Activated B cell treated with CpG ODN at 0.5 μM for 24 hours (primary cell): ENCODE results near the gene BASP1. TPM values are rescaled to one million over a fixed set of nuclear protein-coding genes. Genes with fewer than 3 reads are reported as not detected.
"Not testable (repeated sequence)": the region's sequence is repeated elsewhere in the genome, so short reads cannot be mapped to it uniquely, and the experiment has no call there.

ENCODE experiments used
- ATAC-seq: fragments of 200-7000 bp; cut with Tn5 transposase; one replicate; pipeline ENCODE4 v1.10.0; 2021; ENCODE audit warnings: low read depth, mild to moderate bottlenecking, moderate library complexity
- CTCF ChIA-PET: fragments of 350-600 bp; sonication (Branson Sonifier 250); formaldehyde crosslinking; loops from one replicate; lab custom pipeline; 2021; ENCODE audit warnings: antibody characterized with exemption; lab: Charles Lee
- POLR2A ChIA-PET: fragments of 350-600 bp; sonication (Branson Sonifier 250); formaldehyde crosslinking; loops from one replicate; lab custom pipeline; 2021; ENCODE audit warnings: antibody characterized with exemption; lab: Charles Lee
- DNase-seq: peaks from one replicate; pipeline ENCODE4 v3.0.0; 2022
- H3K27ac Mint-ChIP-seq: one replicate; pipeline ENCODE4 v1.8.0; 2020; ENCODE audit warnings: mixed read lengths
- H3K27me3 Mint-ChIP-seq: one replicate; pipeline ENCODE4 v1.8.0; 2021; ENCODE audit warnings: mixed read lengths
- H3K36me3 Mint-ChIP-seq: one replicate; pipeline ENCODE4 v1.8.0; 2021; ENCODE audit warnings: low read depth, mixed read lengths
- H3K4me1 Mint-ChIP-seq: one replicate; pipeline ENCODE4 v1.8.0; 2021; ENCODE audit warnings: mixed read lengths
- H3K4me3 Mint-ChIP-seq: one replicate; pipeline ENCODE4 v1.8.0; 2020; ENCODE audit warnings: mild to moderate bottlenecking, mixed read lengths
- H3K9me3 Mint-ChIP-seq: one replicate; pipeline ENCODE4 v1.8.0; 2020; ENCODE audit warnings: mixed read lengths
- intact Hi-C: fragments of 100-400 bp; cut with micrococcal nuclease; formaldehyde crosslinking; loops from one replicate; pipeline ENCODE4 v1.15.1; 2024
- total RNA-seq: library from RNA; stranded (reverse); gene quantifications from 2 replicates; pipeline ENCODE4 v1.2.3, GENCODE V29; 2022
- TF ChIP-seq, protein P1 (sequence below): fragments of 200-600 bp; IDR thresholded peaks from one replicate; pipeline ENCODE4 v1.8.0; 2022; ENCODE audit warnings: antibody characterized with exemption, mild to moderate bottlenecking

The BASP1 gene
- total RNA-seq, 1 donor from 2014 or later, result 316 TPM

DNA sequence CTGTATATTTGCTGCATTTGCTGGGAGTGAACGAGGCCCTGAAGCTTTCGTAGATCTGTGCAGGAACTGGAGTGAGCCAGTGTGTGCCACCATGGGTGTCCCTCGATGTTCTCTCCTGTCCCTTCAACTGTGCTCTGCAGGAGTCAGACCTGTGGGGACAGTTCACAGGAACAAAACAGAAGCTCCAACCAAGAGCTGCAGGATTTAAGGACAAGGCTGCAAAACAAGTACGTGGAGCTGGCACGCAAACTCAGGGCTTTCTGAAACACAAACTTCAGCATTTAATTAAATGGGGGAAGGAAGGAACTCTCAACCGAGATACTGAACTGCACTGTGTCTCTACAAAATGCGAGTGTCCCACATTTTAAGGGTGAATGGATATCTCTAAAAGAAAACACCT lies 24.2 kb downstream of the BASP1 start:
- ChIA-PET POLR2A (interaction anchor here (1.0 kb wide), 1 partner anchor 14 kb away, joined by 3 read pairs; no protein-coding TSS in a partner anchor), CTCF (no interaction called here)
- DNase-seq (no peak), ATAC-seq (no peak)
- Mint-ChIP-seq H3K4me1 (peaks cover 81% of the 10 kb centered on the region), H3K4me3 (peak overlapping the region; percentile 60), H3K36me3 (peaks cover 70% of the 10 kb centered on the region), H3K27ac (peak overlapping the region; percentile 54), H3K9me3 (no peaks in the 10 kb centered on the region), H3K27me3 (no peaks in the 10 kb centered on the region)
- TF ChIP-seq, protein P1, sequence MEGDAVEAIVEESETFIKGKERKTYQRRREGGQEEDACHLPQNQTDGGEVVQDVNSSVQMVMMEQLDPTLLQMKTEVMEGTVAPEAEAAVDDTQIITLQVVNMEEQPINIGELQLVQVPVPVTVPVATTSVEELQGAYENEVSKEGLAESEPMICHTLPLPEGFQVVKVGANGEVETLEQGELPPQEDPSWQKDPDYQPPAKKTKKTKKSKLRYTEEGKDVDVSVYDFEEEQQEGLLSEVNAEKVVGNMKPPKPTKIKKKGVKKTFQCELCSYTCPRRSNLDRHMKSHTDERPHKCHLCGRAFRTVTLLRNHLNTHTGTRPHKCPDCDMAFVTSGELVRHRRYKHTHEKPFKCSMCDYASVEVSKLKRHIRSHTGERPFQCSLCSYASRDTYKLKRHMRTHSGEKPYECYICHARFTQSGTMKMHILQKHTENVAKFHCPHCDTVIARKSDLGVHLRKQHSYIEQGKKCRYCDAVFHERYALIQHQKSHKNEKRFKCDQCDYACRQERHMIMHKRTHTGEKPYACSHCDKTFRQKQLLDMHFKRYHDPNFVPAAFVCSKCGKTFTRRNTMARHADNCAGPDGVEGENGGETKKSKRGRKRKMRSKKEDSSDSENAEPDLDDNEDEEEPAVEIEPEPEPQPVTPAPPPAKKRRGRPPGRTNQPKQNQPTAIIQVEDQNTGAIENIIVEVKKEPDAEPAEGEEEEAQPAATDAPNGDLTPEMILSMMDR, result no peak
- intact Hi-C loops, result no loop called here

DNA sequence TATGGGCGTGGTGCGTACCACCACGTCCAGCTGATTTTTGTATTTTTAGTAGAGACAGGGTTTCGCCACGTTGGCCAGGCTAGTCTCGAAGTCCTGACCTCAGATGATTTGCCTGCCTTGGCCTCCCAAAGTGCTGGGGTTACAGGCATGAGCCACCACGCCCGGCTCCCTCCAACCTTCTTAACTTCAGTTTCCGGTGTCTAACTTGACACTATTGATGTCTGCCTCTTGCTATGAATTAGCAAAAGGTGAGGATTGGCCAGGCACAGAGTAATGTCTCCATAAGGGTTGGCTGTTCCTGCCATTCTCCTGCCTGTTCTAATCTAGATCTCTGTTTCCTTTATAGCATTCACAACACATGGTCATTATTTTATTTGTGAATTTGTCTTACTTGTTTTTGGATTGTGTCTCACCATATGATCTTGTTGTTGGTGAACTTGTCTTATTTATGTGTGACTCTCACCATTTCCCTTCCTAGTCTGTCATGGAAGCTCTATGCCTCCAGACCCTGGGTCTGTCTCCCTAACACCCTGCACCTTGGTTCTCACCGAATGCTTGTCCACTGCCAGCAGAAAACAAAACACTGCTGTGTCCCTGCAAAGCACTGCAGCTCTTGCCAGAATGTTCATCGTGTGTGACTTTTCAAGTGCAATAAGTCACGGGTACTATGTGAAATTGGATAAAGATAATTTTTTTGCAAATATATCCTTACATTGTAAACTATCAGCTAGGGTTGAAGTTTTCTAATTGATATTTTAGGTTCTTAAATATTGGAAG lies 26.0 kb downstream of the BASP1 start:
- peaks cover 77% of the 10 kb centered on the region for H3K4me1 Mint-ChIP-seq
- H3K4me3 Mint-ChIP-seq, result peak overlapping the region; percentile 35
- DNase-seq (no peak), ATAC-seq (no peak)
- TF ChIP-seq, protein P1, result no peak
- H3K9me3 Mint-ChIP-seq, result no peaks in the 10 kb centered on the region
- ChIA-PET CTCF (no interaction called here), POLR2A (interaction anchor here (0.6 to 0.8 kb wide), 2 partner anchors 9 to 19 kb away, joined by 3 read pairs; no protein-coding TSS in a partner anchor)
- H3K27me3 Mint-ChIP-seq, result no peaks in the 10 kb centered on the region
- peaks cover 71% of the 10 kb centered on the region for H3K36me3 Mint-ChIP-seq
- intact Hi-C loops, result loop anchor here (1.0 kb wide), 1 partner anchor 12 kb away; no protein-coding TSS in a partner anchor
- H3K27ac Mint-ChIP-seq, result peak overlapping the region; percentile 1

DNA sequence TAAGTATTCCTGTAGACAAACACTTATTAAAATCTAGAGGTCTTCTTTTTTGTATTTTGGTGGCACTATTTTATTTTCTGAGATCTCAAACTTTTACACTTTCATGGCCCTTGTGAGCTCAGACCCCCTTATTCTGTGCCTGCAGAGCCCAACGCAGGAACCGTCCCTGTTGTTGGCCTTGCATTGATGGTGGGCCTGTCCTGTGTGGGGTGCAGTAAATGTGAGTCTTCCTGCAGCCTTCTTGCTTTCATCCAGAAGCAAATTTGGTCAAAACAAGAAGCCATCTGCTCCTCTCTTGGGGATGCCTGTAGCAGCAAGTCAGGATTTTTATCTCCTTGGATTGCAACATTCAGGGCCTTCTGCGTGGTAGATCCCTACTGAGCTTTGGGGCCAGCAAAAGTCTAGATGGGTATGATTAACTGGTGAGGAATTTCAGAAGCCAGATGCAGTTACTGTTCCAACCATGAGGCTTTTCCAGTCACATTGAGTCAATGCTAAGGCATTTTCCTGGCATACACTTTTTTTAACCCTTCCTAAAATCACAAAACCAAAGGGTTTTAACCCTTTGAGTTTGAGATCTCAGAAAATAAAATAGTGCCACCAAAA lies 31.7 kb downstream of the BASP1 start:
- no peak for ATAC-seq
- POLR2A ChIA-PET, result interaction anchor here (0.6 to 1.1 kb wide), 3 partner anchors 19 to 90 kb away, joined by 3 to 5 read pairs (median 4); partner anchors contain the start of gene BASP1
- H3K4me1 Mint-ChIP-seq, result peaks cover 70% of the 10 kb centered on the region

DNA sequence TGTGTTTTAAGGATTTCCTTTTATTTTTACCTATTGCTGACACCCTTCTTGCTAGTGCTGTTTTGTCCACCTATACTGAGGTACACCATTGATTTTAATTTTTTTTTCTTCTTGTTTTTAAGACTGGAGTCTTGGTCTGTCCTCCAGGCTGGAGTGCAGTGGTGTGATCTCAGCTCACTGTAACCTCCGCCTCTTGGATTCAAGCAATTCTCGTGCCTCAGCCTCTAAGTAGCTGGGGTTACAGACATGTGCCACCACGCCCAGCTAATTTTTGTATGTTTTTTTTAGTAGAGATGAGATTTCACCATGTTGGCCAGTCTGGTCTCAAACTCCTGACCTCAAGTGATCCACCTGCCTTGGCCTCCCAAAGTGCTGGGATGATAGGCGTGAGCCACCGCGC lies 32.4 kb downstream of the BASP1 start:
- H3K27ac Mint-ChIP-seq, CTCF ChIA-PET, ATAC-seq, DNase-seq, H3K4me3 Mint-ChIP-seq, H3K9me3 Mint-ChIP-seq, H3K27me3 Mint-ChIP-seq: not testable (repeated sequence)
- POLR2A ChIA-PET, result interaction anchor here (0.6 to 1.1 kb wide), 2 partner anchors 33 to 90 kb away, joined by 3 to 4 read pairs; partner anchors contain the start of gene BASP1
- H3K4me1 Mint-ChIP-seq, result peaks cover 74% of the 10 kb centered on the region
- intact Hi-C loops, result loop anchor here (10.0 kb wide), 1 partner anchor 1445 kb away; no protein-coding TSS in a partner anchor
- peaks cover 72% of the 10 kb centered on the region for H3K36me3 Mint-ChIP-seq

More for the DNA sequence above, 31.7 kb downstream of the BASP1 start:
- no peaks in the 10 kb centered on the region for H3K27me3 Mint-ChIP-seq
- DNase-seq, result no peak
- intact Hi-C loops, result no loop called here
- no peak overlapping the region for H3K4me3 Mint-ChIP-seq
- TF ChIP-seq, protein P1, result no peak
- no peaks in the 10 kb centered on the region for H3K9me3 Mint-ChIP-seq
- peak overlapping the region; percentile 65 for H3K27ac Mint-ChIP-seq
- CTCF ChIA-PET, result no interaction called here
- H3K36me3 Mint-ChIP-seq, result peaks cover 68% of the 10 kb centered on the region

DNA sequence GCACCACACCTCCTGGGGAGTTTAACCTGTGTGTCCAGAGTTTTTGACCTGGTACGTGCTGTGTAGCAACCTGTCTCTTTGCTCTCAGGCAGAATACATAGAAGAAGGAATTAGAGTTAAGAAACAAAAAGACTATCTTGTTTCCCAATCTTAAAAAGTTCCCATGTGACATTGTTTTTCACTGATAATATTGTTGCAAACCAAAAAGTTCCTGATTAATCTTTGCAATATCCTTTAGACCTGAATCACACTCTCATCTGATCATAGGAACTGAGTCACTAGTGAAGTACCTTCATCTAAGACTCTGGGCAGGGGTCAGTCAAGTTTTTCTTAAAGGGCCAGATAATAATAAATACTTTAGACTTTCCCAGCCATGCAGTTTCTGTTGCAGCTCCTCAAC lies 35.1 kb downstream of the BASP1 start:
- intact Hi-C loops, result loop anchor here (10.0 kb wide), 1 partner anchor 1442 kb away; no protein-coding TSS in a partner anchor
- peaks cover 84% of the 10 kb centered on the region for H3K4me1 Mint-ChIP-seq
- peak overlapping the region; percentile 44 for H3K4me3 Mint-ChIP-seq
- ChIA-PET POLR2A (interaction anchor here (1.5 to 1.6 kb wide), 2 partner anchors 17 to 35 kb away, joined by 6 to 8 read pairs; partner anchors contain the start of gene BASP1), CTCF (interaction anchor here (0.6 kb wide), 1 partner anchor 102 kb away, joined by 3 read pairs; no protein-coding TSS in a partner anchor)
- peak overlapping the region; percentile 63 for H3K27ac Mint-ChIP-seq
- no peaks in the 10 kb centered on the region for H3K27me3 Mint-ChIP-seq
- DNase-seq (no peak), ATAC-seq (no peak)
- TF ChIP-seq, protein P1, result no peak
- no peaks in the 10 kb centered on the region for H3K9me3 Mint-ChIP-seq
- H3K36me3 Mint-ChIP-seq, result peaks cover 70% of the 10 kb centered on the region
